GM21737 (cell line): ENCODE results near the gene EFCAB6.

Source experiments
- ATAC-seq: cut with Tn5 transposase; IDR thresholded peaks from one replicate; pipeline ENCODE4 v1.9.1; 2021; ENCODE audit warnings: mild to moderate bottlenecking, moderate library complexity; ENCODE audit not compliant: unreplicated experiment

Gene EFCAB6

GRCh38 chr22:43847376-43848289 lies 35.5 kb upstream of the EFCAB6 start:
- no peak for ATAC-seq

DNA sequence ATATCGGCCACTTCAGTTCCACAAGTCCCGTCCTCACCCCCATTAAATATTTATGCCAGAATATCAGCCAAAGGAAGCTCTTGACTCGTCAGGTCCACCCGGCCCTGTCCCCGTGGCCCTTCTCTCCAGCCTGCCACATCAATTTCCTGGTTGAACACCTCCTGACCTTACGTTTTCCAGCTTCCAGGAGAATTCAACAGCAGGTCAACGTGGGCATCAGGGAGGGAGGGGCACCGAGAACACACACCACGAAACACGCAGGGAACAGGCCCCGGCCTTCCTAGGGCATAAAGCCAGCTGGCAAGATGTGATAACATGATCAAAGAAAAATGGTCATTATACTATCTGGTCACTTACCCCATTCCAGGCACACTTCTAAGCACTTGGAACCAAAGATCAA lies 34.9 kb upstream of the EFCAB6 start:
- ATAC-seq, result no peak

DNA sequence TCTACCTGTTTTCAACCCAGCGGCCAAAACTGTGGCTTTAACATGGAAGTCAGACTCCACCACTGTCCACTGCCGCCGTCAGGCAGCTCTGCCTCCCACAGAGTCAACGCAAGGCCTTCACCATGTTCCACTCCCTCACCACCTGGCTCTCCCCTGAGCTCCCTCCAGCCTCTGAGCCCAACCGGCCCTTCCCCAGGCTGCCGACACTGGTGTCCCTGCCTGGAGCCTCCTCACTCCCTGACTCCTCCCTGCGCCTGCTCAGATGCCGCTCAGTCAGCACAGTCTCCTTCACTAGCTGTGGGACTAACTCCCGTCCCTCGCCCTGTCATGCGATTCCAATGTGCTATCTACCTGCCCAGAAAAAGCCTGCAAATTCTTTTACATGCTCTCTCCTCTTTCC lies 33.9 kb upstream of the EFCAB6 start:
- no peak for ATAC-seq

DNA sequence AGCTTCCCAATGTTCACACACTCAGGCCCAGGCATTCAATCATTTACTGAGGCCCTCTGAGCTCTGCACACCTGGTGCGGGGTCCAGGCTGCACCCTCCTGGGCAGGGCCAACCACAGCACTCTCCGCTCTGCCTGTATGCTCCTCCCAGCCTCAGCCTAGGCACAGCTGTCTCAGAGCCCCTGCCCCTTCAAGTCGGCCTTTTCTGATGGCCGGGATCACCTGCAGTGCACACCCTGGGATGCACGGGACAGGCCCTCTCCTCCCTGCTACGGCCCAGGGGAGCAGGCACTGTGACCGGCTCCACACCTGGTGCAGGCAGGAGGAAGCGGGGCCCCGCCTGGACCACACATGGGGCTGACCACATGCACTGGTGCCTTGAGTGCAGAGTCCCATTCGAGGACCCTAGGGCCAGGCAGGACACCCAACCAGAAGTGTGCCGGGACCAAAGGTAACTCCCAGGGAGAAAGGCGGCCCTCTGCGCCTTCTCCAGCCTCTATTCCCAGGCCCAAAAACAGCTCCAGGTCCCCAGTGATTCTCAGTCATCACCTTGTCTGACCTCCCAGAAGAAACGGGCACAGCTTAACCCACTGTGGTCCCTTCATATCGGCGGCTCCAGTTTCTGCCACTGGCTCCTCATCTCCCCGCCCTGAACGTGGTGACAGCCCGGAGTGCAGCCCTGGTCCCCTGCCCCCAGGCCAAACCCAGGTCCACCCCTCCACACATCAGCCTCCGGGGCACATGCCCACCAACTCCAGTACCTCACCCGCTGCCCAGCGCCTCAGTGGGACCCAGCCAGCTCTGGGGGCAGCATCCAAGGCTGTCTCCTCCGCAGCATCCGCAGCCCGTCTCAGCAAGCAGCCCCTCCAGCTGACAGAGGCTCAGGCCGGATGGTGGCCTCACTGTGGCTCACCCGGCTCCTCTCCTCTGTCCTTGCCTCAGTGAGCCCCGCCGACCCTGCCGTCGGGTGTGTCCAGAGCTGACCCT lies 32.7 kb upstream of the EFCAB6 start:
- ATAC-seq, result no peak

GRCh38 chr22:43843783-43844530 lies 31.9 kb upstream of the EFCAB6 start:
- ATAC-seq, result no peak

GRCh38 chr22:43841742-43842141 lies 29.6 kb upstream of the EFCAB6 start:
- ATAC-seq, result no peak

DNA sequence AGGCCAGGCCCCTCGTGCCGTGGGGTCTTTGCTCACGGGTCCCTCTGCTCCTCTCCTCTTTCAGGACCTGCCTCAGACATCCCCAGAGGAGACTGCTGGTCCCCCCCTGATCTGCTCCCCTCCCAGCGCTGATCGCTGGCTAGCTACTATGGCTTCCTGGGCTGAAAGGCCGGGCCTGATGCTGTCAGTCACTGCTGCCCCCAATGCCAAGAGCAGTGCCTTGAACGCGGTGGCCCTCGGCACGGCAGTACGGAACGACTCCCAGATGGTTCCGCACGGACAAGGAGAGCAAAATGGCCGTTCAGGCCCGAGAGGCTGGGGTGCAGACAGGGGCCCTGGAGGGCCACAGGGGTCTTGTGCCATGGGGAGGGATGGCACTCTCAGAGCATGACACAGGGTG lies 28.7 kb upstream of the EFCAB6 start:
- ATAC-seq, result no peak

DNA sequence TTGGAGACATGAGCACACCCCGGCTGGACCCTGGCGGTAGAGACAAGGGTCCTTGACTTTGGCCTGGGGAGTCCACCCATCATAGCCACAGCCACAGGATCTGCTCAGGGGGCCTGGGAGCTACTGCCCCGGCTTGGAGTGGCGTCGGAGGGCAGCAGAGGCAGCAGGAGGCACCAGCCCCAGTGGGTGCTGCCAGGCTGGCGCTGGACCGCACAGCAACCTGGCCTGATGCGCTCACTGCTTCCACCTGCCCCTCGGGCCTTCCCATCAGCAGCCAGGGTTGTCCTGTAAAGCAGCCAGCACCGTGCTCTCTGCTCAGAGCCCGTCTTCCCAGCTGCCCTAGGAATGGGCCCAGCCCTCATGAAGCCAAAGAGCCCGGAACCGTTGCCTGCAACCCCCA lies 28.3 kb upstream of the EFCAB6 start:
- no peak for ATAC-seq

DNA sequence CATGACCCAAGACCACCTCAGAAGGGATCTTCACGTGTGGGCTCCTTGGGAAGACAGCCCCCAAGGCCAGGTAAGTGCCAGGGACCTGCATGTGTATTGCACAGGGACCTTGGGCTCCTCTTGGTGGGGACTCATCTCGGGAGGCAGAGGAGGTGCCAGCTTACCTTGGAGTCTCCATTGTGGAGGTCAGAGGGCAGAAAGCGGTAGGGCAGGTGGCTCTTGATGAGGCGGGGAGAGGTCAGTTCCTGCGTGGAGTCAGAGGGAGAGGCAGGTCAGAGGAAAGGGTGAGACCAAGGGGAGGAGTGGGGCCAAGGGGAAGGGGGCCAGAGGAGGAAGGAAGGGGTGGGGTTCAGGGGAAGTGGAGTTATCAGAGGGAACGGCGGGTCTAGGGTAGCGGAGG lies 27.7 kb upstream of the EFCAB6 start:
- no peak for ATAC-seq

DNA sequence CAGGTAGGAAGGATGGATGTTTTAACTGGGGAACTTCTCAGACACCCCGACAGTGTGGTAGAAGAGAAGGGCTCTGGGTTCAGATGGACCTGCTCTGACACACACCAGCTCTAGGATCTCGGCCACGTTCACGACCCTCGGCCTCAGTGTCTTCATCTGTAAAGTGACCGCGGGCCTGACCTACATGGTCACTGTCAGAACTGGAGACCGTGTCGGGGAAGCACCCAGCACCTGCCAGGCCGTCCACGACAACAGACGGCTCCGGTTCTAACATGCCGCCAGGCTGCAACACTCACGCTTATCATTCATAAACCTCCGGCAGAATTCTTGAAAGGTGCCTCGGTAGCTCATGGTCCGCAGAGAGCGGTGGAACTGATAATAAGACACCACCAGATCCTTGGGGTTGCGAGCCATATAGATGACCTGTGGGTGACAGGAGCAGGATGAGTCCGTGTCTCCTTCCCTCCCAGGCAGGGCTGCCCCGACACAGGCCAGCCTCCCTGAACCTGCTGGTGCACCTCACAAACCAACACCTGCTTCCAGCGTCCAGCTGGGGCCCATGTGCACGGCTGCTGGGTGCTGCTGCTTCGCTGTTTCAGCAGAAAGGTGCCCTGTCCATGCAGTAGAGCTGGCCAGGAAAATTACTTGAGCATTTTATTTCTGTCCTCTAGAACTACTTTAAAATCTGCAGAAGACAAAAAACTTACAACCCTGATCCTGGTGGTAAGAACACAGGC lies 26.6 kb upstream of the EFCAB6 start:
- no peak for ATAC-seq

- no peak for ATAC-seq
Observed at GRCh38 chr22:43838161-43838560, 26.1 kb upstream of the EFCAB6 start.

- no peak for ATAC-seq
Observed at GRCh38 chr22:43837666-43838065, 25.6 kb upstream of the EFCAB6 start.

GRCh38 chr22:43835736-43836135 lies 23.6 kb upstream of the EFCAB6 start:
- no peak for ATAC-seq

GRCh38 chr22:43835166-43835565 lies 23.1 kb upstream of the EFCAB6 start:
- ATAC-seq, result no peak

DNA sequence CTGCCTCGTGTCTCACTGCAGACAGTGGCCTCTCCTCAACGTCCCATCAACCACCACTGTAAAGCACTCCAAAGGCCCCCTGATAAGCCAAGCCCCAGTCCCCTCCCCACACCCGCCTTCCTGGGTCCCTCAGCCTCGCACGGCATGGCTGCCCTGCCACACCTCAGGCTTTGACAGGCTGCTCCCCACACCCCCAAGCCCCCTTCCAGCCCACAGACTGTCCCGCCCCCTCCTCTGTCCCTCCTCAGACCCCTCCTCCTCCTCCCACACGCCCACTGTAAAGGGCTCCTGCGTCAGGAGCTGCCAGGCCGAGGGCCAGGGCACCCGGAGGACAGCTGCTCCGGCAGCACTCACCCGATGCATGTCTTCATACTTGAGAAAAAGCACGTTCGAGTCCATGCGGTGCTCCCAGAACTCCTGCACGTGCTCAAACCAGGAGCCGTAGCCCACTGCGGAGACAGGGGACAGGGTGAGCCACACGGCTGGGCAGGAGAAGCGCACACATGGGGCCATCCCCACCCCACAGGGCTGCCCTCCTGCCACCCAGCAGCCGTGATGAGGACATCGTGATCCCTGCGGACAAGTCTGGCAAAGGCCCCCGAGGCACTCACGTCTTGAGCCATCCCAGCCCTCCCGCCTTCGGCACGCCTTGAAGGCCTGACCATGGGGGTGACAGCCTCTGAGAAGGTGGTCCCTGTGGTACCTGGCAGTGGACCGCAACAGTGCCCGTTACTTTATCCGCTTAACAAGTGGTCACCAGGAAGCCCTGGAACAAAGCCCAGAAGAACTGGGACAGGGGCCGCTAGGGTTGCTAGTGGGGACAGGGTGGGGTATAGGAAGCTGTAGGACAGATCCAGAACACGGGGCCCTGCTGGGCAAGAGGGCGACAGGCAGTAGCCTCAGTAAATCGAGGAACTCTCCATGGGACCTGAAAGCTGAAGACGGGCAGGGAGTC lies 21.5 kb upstream of the EFCAB6 start:
- no peak for ATAC-seq

GRCh38 chr22:43832393-43833265 lies 20.5 kb upstream of the EFCAB6 start:
- ATAC-seq, result no peak

DNA sequence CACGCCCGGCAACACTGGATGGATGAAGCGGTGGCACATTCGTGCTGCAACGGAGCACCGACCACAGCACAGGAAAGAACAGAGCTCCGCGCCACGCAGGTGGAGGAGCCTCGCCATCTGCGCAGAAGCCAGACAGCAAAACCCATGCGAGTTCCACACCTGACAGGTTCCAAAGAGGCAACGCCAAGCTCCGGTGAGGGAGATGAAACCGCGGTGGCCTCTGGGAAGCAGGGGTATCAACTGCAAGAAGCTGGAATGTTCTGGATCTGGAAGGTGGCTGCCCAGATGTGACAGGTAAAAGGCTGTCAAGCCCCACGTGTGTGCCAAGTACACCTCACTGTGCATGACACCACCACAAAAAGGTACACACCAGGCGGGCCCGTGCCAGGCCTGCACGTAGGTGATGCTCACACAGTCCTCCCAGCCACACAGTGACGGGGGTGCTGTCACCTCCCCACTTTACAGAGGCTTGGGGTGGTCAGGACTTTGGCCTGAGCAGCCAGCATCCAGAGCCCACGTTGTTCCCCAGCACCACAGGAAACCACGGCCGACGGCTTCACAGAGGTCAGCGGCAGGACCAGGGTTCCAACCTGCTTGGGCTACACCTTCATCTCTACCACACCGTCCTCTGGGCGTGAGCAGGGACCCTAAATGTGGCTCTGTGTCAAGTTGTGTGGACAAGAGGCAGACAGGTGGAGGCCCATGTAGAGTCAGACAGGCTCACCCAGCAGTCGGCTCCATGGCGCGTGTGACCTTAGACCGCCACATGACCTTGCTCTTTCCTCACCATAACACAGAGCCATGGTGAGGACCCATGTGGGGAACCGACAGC lies 19.7 kb upstream of the EFCAB6 start:
- ATAC-seq, result no peak
